PC-9 (cell line): Measurements from ENCODE around the gene PGBD5. TPM values are rescaled to one million over a fixed set of nuclear protein-coding genes. Genes with fewer than 3 reads are reported as not detected.

ENCODE experiments used
- BruUV-seq: library from RNA; stranded (reverse); fragments of 400-500 nt; replicated peaks from 2 replicates; lab custom pipeline; 2021; lab: Mats Ljungman, UMichigan
- CTCF ChIA-PET: fragments of 300-600 bp; sonication (Branson Sonifier 250); formaldehyde crosslinking; loops from one replicate; lab custom pipeline; 2022; ENCODE audit warnings: antibody characterized with exemption; lab: Charles Lee
- POLR2A ChIA-PET: fragments of 300-600 bp; sonication (Branson Sonifier 250); formaldehyde crosslinking; loops from one replicate; lab custom pipeline; 2022; ENCODE audit warnings: antibody characterized with exemption; ENCODE audit not compliant: unreplicated experiment; lab: Charles Lee
- DNase-seq, 2 experiments: peaks; one replicate each; pipeline versions ENCODE4 v3.0.0 to v3.0.0-alpha.2; 2015 to 2022; ENCODE audit warnings: mixed read lengths in 1 of 2
- H2AFZ ChIP-seq: fragments of 200-600 bp; sonication (generic); 2 replicates; pipeline ENCODE4 v1.8.1; 2017; ENCODE audit warnings: antibody characterized with exemption
- H3F3A ChIP-seq: fragments of 200-600 bp; sonication (generic); 2 replicates; pipeline ENCODE4 v1.8.1; 2017; ENCODE audit warnings: antibody characterized with exemption, mild to moderate bottlenecking, low read depth; ENCODE audit not compliant: insufficient read depth
- H3K27ac ChIP-seq: fragments of 200-600 bp; sonication (generic); 2 replicates; pipeline ENCODE4 v1.6.1; 2016; ENCODE audit warnings: mixed run types
- H3K27me3 ChIP-seq: fragments of 200-600 bp; sonication (generic); 2 replicates; pipeline ENCODE4 v1.6.1; 2016; ENCODE audit warnings: low read depth, mixed run types; ENCODE audit not compliant: insufficient read depth
- H3K36me3 ChIP-seq: fragments of 200-600 bp; sonication (generic); 2 replicates; pipeline ENCODE4 v1.6.1; 2016; ENCODE audit warnings: low read depth, mixed run types
- H3K4me1 ChIP-seq: fragments of 200-600 bp; sonication (generic); replicated peaks from 2 replicates; pipeline ENCODE4 v1.6.1; 2016; ENCODE audit warnings: mixed run types; ENCODE audit not compliant: insufficient read depth
- H3K4me2 ChIP-seq: fragments of 200-600 bp; sonication (generic); 2 replicates; pipeline ENCODE4 v1.6.1; 2017; ENCODE audit warnings: mixed run types
- H3K4me3 ChIP-seq: fragments of 200-600 bp; sonication (generic); 2 replicates; pipeline ENCODE4 v1.6.1; 2016; ENCODE audit warnings: mixed run types
- H3K79me2 ChIP-seq: fragments of 200-600 bp; sonication (generic); 2 replicates; pipeline ENCODE4 v1.6.1; 2017; ENCODE audit warnings: low read depth, mixed run types
- H3K9me2 ChIP-seq: fragments of 200-600 bp; sonication (generic); 2 replicates; pipeline ENCODE4 v1.8.1; 2017; ENCODE audit warnings: mild to moderate bottlenecking; ENCODE audit not compliant: insufficient read depth
- H3K9me3 ChIP-seq: fragments of 200-600 bp; sonication (generic); 2 replicates; pipeline ENCODE4 v1.8.1; 2016; ENCODE audit warnings: low read depth; ENCODE audit not compliant: insufficient read depth
- H4K20me1 ChIP-seq: fragments of 200-600 bp; sonication (generic); 2 replicates; pipeline ENCODE4 v1.8.1; 2017; ENCODE audit not compliant: insufficient read depth
- EZH2 ChIP-seq: fragments of 200-600 bp; sonication (generic); IDR thresholded peaks from 2 replicates; pipeline ENCODE4 v1.8.0; 2017; ENCODE audit warnings: antibody characterized with exemption, low read depth
- intact Hi-C: fragments of 100-400 bp; cut with micrococcal nuclease; formaldehyde crosslinking; loops from one replicate; pipeline ENCODE4 v1.10.0; 2022; ENCODE audit not compliant: unreplicated experiment
- total RNA-seq: library from RNA; stranded (reverse); gene quantifications from 2 replicates; pipeline ENCODE4 v1.2.3, GENCODE V29; 2021
- TF ChIP-seq, protein P1 (sequence below): fragments of 200-600 bp; sonication (generic); conservative IDR thresholded peaks from 2 replicates; pipeline ENCODE4 v1.6.1; 2017; ENCODE audit warnings: mixed run types, antibody characterized with exemption, mild to moderate bottlenecking, moderate library complexity

Gene PGBD5
- total RNA-seq, 1 experiment from 2014 or later = not detected

DNA sequence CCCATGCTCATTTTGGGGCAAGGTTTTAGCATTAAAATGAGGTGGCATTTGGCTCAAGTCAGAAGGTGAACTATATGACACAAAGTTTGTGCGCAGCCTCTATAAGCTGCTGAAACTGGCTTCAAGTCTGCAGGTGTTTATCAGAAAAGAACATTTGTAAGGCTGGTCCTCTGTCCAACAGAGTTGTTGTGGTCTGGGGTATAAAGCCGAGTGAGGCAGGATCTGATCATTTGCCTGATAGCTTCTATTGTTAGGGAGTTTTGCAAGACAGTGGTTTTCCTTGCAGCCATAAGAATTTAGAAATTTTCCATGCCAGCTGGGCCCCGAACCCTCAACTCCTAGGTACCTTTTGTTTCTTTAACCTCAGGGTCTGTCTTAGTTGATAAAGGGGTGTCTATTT lies 130.8 kb downstream of the PGBD5 start:
- intact Hi-C loops = no loop called here
- Histone ChIP-seq H2AFZ (no peak overlapping the region), H3F3A (no peaks in the 10 kb centered on the region), H3K4me2 (no peak overlapping the region), H3K4me3 (no peak overlapping the region), H3K9me3 (no peaks in the 10 kb centered on the region), H3K4me1 (no peaks in the 10 kb centered on the region), H3K36me3 (no peaks in the 10 kb centered on the region), H3K27me3 (peaks cover 38% of the 10 kb centered on the region), H4K20me1 (no peaks in the 10 kb centered on the region), H3K79me2 (no peaks in the 10 kb centered on the region), H3K9me2 (no peaks in the 10 kb centered on the region), H3K27ac (no peak overlapping the region)
- ChIA-PET POLR2A (no interaction called here), CTCF (no interaction called here)
- no TSS peak for BruUV-seq
- DNase-seq = no peak
- TF ChIP-seq EZH2 = no peak
- TF ChIP-seq, protein P1, sequence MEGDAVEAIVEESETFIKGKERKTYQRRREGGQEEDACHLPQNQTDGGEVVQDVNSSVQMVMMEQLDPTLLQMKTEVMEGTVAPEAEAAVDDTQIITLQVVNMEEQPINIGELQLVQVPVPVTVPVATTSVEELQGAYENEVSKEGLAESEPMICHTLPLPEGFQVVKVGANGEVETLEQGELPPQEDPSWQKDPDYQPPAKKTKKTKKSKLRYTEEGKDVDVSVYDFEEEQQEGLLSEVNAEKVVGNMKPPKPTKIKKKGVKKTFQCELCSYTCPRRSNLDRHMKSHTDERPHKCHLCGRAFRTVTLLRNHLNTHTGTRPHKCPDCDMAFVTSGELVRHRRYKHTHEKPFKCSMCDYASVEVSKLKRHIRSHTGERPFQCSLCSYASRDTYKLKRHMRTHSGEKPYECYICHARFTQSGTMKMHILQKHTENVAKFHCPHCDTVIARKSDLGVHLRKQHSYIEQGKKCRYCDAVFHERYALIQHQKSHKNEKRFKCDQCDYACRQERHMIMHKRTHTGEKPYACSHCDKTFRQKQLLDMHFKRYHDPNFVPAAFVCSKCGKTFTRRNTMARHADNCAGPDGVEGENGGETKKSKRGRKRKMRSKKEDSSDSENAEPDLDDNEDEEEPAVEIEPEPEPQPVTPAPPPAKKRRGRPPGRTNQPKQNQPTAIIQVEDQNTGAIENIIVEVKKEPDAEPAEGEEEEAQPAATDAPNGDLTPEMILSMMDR = no peak

- intact Hi-C loops = no loop called here
- TF ChIP-seq, protein P1 = no peak
- no peak for TF ChIP-seq EZH2
Observed at GRCh38 chr1:230293390-230293700, 132.8 kb downstream of the PGBD5 start.

GRCh38 chr1:230292689-230293389 lies 133.3 kb downstream of the PGBD5 start:
- no peaks in the 10 kb centered on the region for H3K9me2 ChIP-seq
- no peaks in the 10 kb centered on the region for H3K79me2 ChIP-seq
- ChIA-PET CTCF (no interaction called here), POLR2A (no interaction called here)
- no TSS peak for BruUV-seq
- no peaks in the 10 kb centered on the region for H3F3A ChIP-seq
- DNase-seq = no peak
- no peaks in the 10 kb centered on the region for H4K20me1 ChIP-seq
- H3K4me3 ChIP-seq = no peak overlapping the region
- no peak overlapping the region for H3K27ac ChIP-seq
- no peaks in the 10 kb centered on the region for H3K36me3 ChIP-seq
- H2AFZ ChIP-seq = no peak overlapping the region
- H3K27me3 ChIP-seq = peaks cover 38% of the 10 kb centered on the region
- no peaks in the 10 kb centered on the region for H3K9me3 ChIP-seq
- intact Hi-C loops = no loop called here
- H3K4me1 ChIP-seq = no peaks in the 10 kb centered on the region
- H3K4me2 ChIP-seq = no peak overlapping the region
- TF ChIP-seq EZH2 = no peak
- TF ChIP-seq, protein P1 = no peak

More at GRCh38 chr1:230293390-230293700, 132.8 kb downstream of the PGBD5 start:
- H3K4me2 ChIP-seq = no peak overlapping the region
- H2AFZ ChIP-seq = no peak overlapping the region
- H3K27me3 ChIP-seq = peaks cover 38% of the 10 kb centered on the region
- H3K36me3 ChIP-seq = no peaks in the 10 kb centered on the region
- H3K79me2 ChIP-seq = no peaks in the 10 kb centered on the region
- no peaks in the 10 kb centered on the region for H3K9me2 ChIP-seq
- no peaks in the 10 kb centered on the region for H3K9me3 ChIP-seq
- no peaks in the 10 kb centered on the region for H4K20me1 ChIP-seq
- H3K4me1 ChIP-seq = no peaks in the 10 kb centered on the region
- H3K4me3 ChIP-seq = no peak overlapping the region
- H3K27ac ChIP-seq = no peak overlapping the region
- H3F3A ChIP-seq = no peaks in the 10 kb centered on the region
- DNase-seq = no peak
- POLR2A ChIA-PET = no interaction called here
- no TSS peak for BruUV-seq
- CTCF ChIA-PET = no interaction called here
